Measurements from ENCODE around the gene DCAF12.
A peak's percentile ranks its signal among the peaks of the same experiment; 100 is the strongest.

Gene DCAF12

GRCh38 chr9:34049630-34050384, 76.7 kb downstream of the DCAF12 start (continued):
- TF ChIP-seq PATZ1 (tag by site-specific recombination; IDR thresholded peaks at IDR 0.05) (0 out of 2 replicates have a peak, but pooled peaks have one; percentile 6), INSM2 (tag by site-specific recombination; IDR thresholded peaks at IDR 0.05) (no peak), ZNF423 (tag by site-specific recombination; IDR thresholded peaks at IDR 0.05) (no peak), EGR2 (tag by site-specific recombination; IDR thresholded peaks at IDR 0.05; ENCODE audit: low read depth) (no peak), ZBTB11 (tag by site-specific recombination; conservative IDR thresholded peaks at IDR 0.05; ENCODE audit: low read depth) (0 out of 2 replicates have a peak, but pooled peaks have one; percentile 9), BCL11A (tag by site-specific recombination; IDR thresholded peaks at IDR 0.05; ENCODE audit: low read depth) (0 out of 2 replicates have a peak, but pooled peaks have one; percentile 19), MYNN (tag by site-specific recombination; IDR thresholded peaks at IDR 0.05; ENCODE audit: borderline replicate concordance) (no peak), ZSCAN23 (tag by site-specific recombination; IDR thresholded peaks at IDR 0.05) (no peak), ZNF654 (tag by site-specific recombination; IDR thresholded peaks at IDR 0.05; ENCODE audit: low read depth) (no peak), ZBTB8A (tag by site-specific recombination; IDR thresholded peaks at IDR 0.05) (0 out of 2 replicates have a peak, but pooled peaks have one; percentile 8), ZNF664 (tag by site-specific recombination; IDR thresholded peaks at IDR 0.05) (peak; percentile 69; the same call in 1 of the 2 replicates), KLF7 (tag by site-specific recombination; IDR thresholded peaks at IDR 0.05; ENCODE audit: borderline replicate concordance) (no peak), ZNF394 (tag by site-specific recombination; IDR thresholded peaks at IDR 0.05; ENCODE audit: borderline replicate concordance) (peak; percentile 58; the same call in 1 of the 2 replicates), ZNF530 (tag by site-specific recombination; IDR thresholded peaks at IDR 0.05; ENCODE audit: low read depth) (no peak), ZNF114 (tag by site-specific recombination; IDR thresholded peaks at IDR 0.05) (no peak), ZNF416 (tag by site-specific recombination; IDR thresholded peaks at IDR 0.05) (no peak), ZNF639 (tag by site-specific recombination; IDR thresholded peaks at IDR 0.05) (no peak), HOXD13 (CRISPR knock-in tag; IDR thresholded peaks at IDR 0.05; ENCODE audit: borderline replicate concordance) (no peak), ZNF660 (tag by site-specific recombination; IDR thresholded peaks at IDR 0.05) (0 out of 2 replicates have a peak, but pooled peaks have one; percentile 70), ZNF513 (tag by site-specific recombination; IDR thresholded peaks at IDR 0.05) (no peak), ZXDB (tag by site-specific recombination; IDR thresholded peaks at IDR 0.05) (no peak), ZNF266 (tag by site-specific recombination; IDR thresholded peaks at IDR 0.05; ENCODE audit: low read depth) (no peak), GFI1B (tag by site-specific recombination; IDR thresholded peaks at IDR 0.05) (no peak), GLI2 (tag by site-specific recombination; IDR thresholded peaks at IDR 0.05; ENCODE audit: borderline replicate concordance, low read depth) (no peak), ATF2 (tag by site-specific recombination; IDR thresholded peaks at IDR 0.05; ENCODE audit: low read depth) (no peak)
